HL-60/S4 treated with retinoic acid at 250 ng/mL for 4 days and 3 days (cell line): Measurements from ENCODE around the gene MAP3K5.

ENCODE experiments used
- in situ Hi-C: fragments of 300-500 bp; cut with MboI; formaldehyde crosslinking; loops from 2 replicates; pipeline ENCODE4 v1.7.0; 2022; ENCODE audit warnings: low sequenced_read_pairs

Gene MAP3K5

DNA sequence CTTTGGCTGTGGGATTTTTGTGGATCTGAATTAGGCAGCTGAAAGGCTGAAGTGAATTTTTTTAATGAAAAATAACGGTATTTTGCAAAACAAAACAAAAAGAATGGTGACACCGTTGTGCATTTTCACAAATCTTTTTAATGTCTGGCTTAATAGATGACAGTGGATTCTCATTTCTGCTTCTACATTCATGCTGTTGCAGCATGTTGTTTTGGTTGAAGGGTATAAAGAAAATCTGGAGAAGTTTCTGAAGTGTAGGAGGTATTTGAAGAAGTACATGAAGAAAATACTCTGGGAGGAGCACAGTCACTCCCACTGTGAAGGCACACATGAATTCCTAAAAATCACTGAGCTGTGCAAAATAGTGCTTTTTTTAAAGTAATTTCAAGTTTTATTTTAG, 3.1 kb upstream of the MAP3K5 start:
- in situ Hi-C loops = no loop called here

DNA sequence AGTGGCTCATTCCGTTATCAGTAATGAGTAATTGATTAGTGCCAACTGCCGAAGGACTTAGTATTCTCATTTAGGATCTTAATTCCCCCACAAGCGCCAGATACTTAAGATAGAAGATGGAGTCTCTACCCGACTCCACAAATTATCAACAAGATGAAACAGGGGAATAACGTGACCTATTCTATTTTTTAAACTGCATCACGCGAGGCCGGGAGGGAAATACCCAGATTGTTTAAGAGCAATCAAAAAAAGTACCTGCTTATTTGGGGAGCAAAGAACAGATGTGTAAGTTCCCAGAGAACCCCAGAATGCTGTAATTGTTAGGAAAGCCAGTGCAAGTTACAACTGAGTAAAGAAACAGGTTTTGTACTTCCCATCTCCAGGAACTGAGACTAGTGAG, 1.1 kb upstream of the MAP3K5 start:
- in situ Hi-C loops = no loop called here

DNA sequence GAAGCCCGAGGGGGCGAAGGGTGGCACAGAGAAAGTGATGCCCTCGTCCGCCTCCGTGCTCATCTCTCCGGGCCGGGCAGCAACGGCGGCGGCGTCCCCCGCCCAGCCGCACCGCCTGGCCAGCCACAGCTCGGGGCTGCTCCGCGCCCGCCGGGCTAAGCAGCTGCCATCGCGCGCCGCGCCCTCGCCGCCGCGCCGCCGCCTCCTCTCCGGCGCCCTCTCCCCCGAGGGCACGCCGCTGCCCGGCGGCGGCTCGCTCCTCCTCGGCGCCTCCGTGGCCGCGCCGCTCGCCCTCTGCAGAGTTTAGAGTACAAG, 225 bp downstream of the MAP3K5 start:
- in situ Hi-C loops = no loop called here

DNA sequence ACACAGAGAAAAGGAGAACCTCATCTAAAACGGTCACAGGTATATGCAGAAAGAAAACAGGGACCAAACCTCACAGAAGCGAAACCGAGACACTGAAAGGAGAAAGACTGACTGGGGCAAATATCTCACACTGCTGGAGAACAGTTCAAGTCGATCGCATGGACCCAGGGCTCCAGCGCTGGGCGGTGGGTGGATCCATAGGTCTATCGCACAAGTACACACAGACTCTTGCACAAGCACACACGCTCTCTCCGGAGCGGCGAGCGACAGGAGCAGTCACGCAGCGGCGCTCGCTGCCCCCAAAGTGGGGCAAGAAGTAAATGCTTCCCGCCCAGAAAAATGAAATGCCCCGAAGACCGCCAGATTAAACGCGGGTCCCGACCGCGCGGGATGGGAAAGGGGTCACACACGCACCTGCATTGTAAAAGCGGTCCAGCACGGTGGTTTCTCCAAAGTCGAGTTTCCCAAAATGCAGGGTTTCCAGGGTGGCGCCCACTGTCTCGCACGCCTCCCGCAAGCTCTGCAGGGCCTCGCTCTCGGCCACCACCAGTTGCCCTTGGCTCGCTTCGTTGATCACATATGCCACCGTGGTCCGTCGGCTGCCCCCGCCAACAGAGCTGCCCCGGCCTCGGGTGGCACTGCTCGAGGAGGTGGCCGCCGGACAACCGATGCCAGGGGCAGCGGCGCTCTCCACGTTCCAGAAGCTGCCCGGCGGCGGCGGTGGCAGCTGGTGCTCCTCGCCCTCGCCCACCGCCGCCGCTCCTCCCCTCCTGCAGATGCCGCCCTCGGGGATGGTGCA, 782 bp downstream of the MAP3K5 start:
- in situ Hi-C loops = no loop called here

DNA sequence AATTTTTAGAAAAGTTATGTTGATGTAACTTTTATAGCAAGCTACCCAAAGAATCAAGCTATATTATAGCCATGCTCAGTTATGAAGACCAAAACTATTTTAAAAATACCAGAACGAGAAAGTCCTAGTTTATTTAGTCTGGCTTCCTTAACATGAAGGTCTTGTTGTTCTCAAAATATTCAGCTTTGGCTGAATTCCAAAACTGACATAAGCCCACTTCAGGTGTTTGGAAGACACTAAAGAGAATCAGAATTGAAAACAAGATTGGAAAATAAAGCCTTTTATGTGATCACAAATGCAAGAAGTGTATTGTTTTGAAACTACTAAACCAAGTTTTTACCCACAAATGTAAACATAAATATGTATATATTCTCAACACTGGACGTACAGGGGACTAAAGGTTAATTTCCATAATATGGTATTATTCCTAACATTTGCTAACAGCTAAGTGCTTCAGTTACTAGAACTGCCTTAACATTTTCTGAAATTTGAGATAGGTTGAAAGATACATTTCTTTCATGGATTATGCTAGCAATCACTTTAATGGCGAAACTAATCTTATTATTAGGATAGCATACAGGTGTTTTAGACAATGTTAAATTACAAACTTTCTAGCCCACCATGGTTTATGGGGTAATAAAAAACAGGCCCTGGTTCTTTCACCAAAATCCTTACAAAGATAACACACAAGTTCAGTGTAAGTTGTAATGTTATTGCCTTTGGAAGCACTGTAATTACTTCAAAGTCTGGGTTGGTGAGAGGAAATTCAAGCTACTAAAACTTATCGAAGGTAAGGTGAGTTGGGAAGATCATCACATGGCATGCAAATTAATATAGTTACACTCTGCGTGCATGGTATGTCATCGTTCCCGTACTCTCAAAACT, 1.6 kb downstream of the MAP3K5 start:
- in situ Hi-C loops = no loop called here

DNA sequence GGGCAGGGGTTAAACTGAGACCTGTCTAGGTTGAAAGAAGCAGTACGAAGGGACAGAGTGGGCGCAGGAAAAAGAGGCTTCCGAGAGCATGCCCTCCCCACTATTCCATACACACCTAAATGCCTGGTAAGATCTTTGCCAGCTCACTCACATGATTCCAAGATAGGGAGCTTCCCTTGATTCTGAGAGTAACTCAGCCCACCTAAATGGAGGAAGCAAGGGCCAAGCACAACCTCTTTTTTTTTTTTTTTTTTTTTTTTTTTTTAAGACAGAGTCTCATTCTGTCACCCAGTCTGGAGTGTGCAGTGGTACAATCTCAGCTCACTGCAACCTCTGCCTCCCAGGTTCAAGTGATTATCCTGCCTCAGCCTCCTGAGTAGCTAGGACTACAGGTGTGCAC, 2.8 kb downstream of the MAP3K5 start:
- in situ Hi-C loops = loop anchor here (10.0 kb wide), 1 partner anchor 145 kb away; no protein-coding TSS in a partner anchor

DNA sequence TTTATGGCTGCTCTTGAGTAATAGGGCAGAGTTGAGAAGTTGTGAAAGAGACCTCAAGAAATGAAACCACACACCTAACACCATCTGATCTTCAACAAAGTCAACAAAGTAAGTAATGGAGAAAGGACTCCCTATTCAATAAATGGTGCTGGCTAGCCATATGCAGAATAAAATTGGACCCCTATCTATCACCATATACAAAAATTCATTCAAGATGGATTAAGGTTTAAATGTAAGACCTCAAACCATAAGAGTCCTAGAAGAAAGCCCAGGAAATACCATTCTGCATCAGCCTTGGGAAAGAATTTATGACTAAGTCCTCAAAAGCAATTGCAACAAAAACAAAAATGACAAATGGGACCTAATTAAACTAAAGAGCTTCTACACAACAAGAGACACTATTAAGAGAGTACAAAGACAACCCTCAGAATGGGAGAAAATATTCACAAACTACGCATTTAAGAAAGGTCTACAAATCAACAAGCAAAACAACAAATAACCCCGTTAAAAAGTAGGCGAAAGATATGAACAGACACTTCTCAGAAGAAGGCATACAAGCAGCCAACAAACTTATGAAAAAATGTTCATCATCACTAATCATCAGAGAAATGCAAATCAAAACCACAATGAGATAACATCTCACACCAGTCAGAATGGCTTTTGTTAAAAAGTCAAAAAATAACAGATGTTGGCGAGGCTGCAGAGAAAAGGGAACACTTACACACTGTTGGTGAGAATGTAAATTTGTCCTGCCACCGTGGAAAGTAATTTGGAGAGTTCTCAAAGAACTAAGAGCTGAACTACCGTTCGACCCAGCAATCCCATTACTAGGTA, 4.0 kb downstream of the MAP3K5 start:
- in situ Hi-C loops = loop anchor here (10.0 kb wide), 1 partner anchor 143 kb away; no protein-coding TSS in a partner anchor

DNA sequence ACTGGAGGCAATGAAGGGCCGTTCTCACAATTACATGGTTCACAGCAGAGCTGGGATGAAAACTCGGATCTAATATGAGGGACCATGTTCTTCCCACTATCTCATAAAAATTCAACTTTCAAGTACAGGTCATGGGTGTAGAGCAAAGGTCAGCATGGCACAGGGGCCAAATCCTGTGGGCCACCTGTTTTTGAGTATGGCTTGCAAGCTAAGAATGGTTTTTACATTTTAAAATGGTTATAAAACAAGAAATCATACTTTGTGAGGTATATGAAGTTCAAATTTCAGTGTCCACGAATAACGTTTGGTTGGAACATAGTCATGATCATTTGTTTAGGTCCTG, 4.6 kb downstream of the MAP3K5 start:
- in situ Hi-C loops = loop anchor here (10.0 kb wide), 1 partner anchor 143 kb away; no protein-coding TSS in a partner anchor

DNA sequence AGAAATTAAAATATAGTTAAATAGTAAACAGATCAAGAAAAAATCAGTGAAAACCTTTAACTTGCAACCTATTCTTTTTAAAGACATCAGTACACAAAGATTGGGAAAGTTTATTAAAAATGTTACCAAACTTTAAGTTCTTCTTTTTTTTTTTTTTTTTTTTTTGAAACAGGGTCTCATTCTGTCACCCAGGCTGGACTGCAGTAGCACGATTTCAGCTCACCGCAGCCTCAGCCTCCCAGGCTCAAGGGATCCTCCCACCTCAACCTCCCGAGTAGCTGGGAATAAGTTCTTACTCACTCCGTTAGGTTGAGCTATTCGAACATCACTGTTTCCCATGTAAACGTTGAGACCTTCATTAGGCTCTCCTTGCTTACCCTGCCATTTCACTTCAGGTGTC, 5.6 kb downstream of the MAP3K5 start:
- in situ Hi-C loops = loop anchor here (10.0 kb wide), 1 partner anchor 142 kb away; no protein-coding TSS in a partner anchor

DNA sequence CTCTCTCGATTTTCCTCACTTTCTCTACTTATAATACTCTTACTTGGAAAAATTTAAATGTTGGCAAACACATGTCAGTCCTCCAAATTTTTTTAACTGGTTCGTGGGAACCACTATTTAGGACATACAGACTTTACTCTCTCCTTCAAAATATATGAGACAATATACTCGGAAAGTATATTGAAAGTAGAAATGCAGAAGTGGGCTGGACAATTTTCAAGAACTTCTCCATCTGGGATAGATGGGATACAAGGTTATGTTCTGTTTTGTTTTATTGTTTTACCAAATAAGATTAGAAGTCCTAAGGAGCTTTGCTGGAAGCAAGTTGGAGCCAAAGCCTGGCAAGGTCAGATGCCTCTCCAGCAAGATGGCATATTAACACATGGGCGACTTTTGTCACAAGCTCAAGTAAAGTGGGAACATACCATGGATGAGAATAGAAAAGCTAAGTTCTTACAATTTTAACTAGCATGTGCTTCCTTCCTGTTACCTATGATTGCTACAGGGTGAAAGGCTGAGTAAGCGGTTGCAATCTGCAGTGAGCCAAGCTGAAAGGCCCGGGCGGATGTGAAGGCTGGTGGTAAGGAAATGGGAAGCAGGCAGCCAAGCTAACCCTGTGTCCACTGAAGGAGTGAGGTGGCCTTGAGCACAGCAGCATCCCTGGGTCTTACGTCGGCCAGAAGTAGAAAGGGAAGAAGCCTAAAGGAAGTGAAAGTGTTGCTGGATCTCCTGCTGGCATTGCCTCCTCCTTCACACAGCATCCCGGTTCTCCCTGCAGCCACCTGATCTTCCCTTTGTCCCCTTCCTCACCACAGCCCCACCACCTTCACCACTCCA, 7.1 kb downstream of the MAP3K5 start:
- in situ Hi-C loops = loop anchor here (10.0 kb wide), 1 partner anchor 140 kb away; no protein-coding TSS in a partner anchor

DNA sequence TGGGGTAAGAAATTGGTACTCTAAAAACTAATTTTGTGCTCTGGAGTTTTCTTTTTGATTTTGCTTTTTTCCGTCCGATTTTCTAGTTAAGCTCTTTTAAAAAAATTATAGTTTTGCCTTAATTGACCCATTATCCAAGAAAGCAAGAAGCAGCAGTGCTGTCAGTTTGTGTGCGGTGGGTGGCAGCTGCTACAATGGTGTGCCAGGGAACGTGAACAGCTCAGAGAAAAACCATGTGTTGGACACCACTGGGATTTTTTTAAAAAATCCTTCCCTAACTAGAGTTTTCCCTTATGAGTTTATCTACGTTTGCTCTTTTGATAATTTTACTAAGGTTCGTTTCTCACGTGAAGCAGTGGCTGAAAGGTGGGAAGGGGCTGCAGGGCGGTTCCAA, 8.0 kb downstream of the MAP3K5 start:
- in situ Hi-C loops = loop anchor here (10.0 kb wide), 1 partner anchor 139 kb away; no protein-coding TSS in a partner anchor

DNA sequence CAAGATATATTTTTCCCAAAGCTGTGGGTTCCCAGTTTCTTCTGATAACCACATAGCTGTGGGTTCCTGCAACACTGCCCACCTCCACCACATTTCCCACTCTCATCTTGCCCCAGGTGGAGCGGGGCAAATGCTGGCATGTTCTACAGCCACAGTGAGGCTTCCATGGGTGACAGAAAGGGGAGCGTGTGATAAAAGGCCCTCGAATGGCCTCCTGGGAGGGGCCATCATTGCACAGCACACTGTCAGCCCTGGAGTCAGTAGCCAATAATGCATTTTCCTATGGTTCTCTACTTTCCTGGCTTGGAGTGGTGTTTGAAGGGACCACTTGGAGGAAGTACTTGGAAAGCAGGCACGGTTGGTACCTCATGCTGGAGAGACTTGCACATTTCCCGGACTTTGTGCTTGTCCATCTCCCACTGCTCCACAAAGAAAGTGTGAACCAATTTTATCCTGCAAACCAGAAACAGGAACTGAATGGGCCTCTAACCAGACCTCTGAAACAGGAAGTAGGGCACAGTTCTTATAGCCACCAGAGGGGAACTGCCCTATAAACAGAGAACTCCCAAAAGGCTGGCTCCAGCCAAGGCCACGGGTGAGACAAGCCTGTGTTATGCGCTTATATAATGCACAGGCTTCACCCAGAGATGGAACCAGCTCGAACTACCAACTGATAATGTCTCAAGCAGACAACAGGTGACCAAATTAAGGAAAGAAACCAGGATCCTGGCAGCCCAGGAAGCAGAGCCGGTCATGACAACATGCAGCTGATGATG, 8.6 kb downstream of the MAP3K5 start:
- in situ Hi-C loops = loop anchor here (10.0 kb wide), 1 partner anchor 139 kb away; no protein-coding TSS in a partner anchor

DNA sequence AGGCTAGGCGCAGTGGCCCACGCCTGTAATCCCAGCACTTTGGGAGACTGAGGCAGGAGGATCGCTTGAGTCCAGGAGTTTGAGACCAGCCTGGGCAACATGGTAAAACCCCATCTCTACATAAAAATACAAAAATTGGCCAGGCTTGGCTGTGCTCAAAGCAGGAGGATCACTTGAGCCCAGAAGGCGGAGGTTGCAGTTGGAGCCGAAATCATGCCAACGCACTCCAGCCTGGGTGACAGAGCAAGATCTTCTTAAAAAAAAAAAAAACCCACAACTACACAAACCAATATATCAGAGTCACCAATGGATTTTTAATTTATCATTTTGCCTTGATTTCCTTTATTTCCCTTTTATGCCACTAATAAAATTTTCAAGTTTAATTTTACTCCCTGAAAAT, 9.3 kb downstream of the MAP3K5 start:
- in situ Hi-C loops = loop anchor here (10.0 kb wide), 1 partner anchor 138 kb away; no protein-coding TSS in a partner anchor

DNA sequence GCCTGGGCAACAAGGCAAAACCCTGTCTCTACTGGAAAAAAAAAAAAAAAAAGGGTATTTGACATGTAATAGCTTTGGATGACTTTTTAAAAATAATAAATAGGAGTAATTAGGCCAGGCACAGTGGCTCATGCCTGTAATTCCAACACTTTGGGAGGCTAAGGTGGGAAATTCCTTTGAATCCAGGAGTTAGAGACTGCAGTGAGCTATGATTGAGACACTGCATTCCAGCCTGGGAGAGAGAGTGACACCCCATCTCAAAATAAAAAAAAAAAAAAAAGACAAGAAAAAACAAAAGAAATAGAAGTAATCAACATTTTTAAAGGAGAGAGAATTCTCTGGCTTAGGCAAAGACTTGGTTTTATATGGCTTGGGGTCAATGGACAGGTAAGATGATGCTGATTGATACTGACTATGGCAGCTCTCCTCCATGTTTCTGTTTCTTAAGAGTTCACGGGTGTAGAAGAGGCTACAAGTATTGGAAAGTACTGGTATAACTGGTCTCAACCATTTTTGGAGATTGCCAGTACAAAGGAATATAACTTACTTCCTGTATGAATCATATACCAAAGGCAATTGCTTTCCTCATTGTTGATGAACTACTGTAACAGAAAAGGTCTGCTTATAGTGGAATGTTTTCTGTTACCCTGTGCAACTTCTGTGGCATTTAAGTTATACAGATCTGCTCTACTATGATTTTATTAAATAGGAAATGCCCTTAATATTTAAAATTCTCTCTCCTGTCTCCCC, 10.1 kb downstream of the MAP3K5 start:
- in situ Hi-C loops = loop anchor here (10.0 kb wide), 1 partner anchor 137 kb away; no protein-coding TSS in a partner anchor

DNA sequence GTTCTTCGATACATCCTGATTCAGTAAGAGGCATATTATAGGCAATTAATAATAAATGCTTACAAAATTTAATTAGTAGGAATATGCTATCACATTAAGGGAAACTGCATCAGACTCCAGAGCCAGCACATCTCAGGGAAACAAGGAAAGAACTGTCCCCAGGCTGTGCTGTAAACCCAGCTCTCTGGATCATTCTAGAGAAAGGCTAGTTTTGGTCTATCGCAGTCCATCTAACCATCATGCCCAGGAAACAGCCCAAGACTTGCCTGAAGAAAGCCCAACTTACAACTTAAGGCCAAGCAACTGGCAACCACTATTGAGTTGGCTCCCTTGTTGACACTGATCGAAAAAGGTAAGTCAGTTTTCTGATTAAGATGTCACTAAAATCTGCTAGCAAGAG, 11.3 kb downstream of the MAP3K5 start:
- in situ Hi-C loops = loop anchor here (10.0 kb wide), 1 partner anchor 136 kb away; no protein-coding TSS in a partner anchor

DNA sequence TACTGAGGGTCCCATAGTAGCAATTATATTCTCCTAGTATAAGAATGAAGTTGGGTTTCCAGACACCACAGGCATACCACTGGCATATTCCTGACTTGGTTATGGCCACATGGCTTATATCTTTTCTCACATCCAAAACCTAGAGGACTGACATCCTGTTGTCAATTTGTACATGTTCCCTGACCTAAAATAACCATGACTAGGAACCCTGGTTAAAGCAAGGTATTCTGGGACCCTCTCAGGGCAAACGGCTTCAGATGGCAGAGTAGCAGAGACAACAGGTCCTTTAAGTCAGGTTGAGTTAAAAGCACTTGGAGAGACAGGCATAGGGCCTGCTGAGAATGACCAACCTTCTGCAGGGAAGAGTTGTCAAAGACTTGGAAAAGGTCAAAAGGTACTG, 12.6 kb downstream of the MAP3K5 start:
- in situ Hi-C loops = loop anchor here (10.0 kb wide), 1 partner anchor 135 kb away; no protein-coding TSS in a partner anchor

DNA sequence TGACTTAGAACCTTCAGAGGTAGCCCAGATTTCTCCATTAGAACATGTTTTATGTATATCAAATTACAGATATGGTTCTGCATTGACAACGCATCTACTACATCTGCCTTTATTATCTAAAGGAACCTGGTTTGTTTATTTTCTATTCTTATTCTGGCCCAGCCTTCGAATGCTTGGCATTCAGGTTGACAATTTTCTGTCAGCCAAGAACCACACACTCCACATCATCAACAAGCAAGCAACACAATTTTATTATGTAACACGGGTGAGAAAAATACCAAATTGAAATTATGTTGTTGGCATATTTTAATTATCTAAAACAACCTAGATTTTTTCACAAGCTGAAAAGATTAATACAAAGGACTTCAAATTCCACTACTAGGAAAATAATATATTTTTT, 14.6 kb downstream of the MAP3K5 start:
- in situ Hi-C loops = no loop called here

DNA sequence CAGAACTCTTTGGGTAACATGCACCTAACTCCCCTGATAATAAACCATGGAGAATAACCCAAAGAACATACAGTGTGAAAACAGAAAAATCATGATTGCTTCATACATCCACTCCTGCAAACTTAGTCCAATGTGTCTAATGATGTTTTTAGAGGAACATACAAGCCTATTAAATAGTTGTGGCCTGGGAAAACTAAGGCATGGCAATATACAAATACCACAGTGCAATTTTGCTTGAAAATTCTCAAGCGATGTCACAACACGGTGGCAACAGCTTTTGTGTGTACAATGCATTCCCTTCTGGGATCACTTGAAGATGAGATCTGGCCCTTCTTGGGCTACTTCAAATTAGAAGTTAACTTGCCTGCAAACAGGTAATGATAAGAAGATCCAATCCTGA, 16.7 kb downstream of the MAP3K5 start:
- in situ Hi-C loops = no loop called here
